GM12801 (cell line): Measurements from ENCODE around the gene RBM12.

Source experiments
- TF ChIP-seq, protein P1 (sequence below): IDR thresholded peaks from one replicate; pipeline ENCODE4 v1.5.1; 2011; ENCODE audit warnings: control low read depth; ENCODE audit not compliant: insufficient read length; ENCODE audit errors: extremely low read depth

The RBM12 gene

DNA sequence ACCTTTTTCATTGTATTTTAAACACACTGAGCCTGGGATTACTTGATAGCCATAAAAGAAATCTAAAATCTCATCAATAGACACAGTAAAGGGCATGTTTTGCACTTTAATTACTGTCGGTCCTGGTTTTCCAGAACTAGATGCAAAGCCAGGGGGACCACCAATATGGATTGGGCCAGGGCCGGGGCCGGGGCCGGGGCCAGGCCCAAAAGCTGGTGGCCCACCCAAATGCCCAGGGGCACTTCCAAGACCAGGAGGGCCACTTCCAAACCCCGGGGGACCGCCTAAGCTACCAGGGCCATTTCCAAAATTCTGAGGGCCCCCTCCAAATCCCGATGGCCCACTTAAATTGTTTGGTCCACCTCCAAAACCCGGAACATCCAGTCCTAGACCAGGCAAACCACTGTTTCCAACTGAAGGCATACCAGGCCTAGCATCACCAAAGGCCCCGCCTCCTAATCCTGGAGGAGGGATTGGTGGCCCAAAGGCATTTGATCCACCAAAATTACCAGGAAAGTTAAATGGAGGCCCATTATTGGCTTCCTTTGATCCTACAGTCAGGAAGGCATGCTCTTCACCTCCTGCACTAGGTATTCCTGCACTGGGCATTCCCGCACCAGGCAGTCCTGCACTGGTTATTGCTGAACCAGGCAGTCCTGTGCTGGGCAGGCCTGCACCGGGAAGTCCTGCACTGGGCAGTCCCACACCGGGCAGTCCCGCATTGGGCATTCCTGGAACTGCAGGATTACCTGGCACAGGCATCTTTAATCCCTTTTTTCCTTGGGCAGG lies 11.9 kb downstream of the RBM12 start:
- TF ChIP-seq, protein P1, sequence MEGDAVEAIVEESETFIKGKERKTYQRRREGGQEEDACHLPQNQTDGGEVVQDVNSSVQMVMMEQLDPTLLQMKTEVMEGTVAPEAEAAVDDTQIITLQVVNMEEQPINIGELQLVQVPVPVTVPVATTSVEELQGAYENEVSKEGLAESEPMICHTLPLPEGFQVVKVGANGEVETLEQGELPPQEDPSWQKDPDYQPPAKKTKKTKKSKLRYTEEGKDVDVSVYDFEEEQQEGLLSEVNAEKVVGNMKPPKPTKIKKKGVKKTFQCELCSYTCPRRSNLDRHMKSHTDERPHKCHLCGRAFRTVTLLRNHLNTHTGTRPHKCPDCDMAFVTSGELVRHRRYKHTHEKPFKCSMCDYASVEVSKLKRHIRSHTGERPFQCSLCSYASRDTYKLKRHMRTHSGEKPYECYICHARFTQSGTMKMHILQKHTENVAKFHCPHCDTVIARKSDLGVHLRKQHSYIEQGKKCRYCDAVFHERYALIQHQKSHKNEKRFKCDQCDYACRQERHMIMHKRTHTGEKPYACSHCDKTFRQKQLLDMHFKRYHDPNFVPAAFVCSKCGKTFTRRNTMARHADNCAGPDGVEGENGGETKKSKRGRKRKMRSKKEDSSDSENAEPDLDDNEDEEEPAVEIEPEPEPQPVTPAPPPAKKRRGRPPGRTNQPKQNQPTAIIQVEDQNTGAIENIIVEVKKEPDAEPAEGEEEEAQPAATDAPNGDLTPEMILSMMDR, result no peak

DNA sequence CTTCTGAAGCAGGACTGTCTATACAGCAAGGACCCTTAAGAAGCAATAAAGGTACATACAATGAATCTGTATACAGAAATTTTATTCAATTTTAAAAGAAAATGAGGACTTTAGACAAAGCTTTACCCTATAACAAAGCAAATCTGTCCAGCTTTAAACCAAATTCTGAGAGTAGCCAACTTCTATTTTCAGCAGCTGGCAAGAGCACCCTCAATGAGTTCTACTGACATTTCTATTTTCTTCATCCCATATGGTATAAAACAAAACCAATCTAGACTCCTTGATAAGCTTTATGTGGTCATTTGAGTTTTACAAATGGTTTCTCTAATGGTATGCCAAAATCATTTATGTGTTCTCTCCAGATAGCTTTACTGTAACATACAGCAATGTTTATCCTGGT lies 12.7 kb downstream of the RBM12 start:
- TF ChIP-seq, protein P1, result no peak

DNA sequence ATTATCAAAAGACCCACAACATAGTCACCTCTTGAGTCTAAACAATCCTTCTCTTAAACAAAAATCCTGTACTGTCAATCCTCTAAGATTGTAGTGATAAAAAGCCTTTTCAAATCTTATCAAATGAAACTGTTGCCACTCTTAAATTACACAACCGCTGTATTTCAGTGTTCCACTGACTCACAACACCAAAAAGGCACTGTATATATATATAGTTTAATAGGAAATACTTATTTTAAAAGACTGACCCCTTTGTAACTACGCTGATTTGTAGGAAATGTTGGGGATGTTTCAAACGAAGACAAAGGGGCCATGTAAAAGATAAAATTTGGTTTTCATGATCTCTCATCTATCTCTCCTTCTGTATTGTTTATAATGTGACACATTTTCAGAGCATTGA lies 14.1 kb downstream of the RBM12 start:
- TF ChIP-seq, protein P1, result no peak

DNA sequence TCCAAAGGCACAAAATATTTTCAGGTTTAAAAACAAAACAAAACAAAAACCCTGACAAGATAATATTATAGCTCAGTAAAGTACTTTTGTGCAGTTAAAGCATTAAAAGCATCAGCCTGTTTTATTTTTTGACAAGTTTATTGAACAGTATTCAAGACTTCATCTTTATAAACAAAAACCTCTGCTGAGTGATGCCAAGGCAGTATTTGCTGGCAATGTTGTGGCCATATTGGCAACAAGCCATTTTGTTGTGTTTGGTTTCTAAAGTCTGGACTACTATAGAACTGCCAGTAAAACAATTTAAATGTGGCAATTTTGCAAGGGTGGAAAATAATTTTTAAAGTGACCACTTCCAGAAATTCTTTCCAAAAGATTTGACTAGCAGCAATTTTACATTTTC lies 15.9 kb downstream of the RBM12 start:
- TF ChIP-seq, protein P1, result no peak

DNA sequence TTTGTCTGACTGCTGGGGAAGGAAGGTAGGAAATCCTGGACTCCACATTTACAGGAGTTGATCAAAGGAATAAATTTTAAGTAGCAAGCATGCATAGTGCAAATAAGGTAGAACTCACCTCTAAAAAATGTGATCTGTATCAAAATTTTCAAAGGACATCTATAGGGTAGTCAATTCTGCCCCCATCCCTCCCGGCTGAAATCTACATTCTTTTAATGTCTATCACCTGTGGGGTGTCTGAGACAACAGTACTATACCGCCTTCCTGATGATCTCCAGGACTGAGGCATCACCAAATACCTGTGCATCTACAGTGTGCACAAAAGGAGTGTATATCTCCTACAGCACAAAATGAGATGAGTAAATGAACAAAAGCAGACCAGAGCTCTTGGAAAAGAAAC lies 19.9 kb downstream of the RBM12 start:
- TF ChIP-seq, protein P1, result no peak

DNA sequence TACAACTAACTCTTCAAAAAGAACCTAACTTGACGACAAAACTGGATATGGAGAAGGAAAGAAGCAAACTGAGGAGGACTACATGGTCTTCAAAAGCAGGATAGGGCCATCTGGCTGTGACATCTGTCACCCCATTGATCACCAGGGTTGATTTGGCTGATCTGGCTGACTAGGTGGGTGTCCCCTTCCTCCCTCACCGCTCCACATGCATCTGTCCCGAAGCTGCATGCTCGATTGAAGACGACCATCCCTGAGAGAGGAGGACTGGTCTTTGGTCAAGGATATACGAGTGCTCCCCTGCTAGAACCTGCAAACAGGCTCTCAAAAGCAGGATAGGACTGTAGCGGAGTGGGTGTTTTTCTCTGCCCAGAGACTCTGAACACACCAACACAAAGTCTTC lies 21.7 kb downstream of the RBM12 start:
- TF ChIP-seq, protein P1, result no peak

DNA sequence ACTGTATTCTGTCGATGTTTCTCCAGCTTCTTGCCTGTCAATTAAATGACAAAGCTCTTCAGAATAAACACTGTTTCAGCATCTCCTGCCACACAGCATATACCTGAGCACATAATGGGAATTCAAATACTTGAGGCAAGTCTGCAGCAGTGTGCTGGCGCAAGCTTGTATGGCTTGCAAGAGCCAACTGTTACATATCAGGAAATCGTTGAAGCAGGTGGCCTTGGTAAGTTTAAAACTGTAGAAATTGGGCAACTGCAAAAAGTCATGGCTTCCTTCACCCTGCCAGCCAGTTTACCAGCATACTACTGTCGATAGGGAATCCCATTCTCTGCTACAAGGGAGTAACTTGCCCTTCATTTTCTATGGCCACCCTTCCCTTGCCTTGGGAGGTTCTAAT lies 23.0 kb downstream of the RBM12 start:
- TF ChIP-seq, protein P1, result no peak
